ENCODE results near the gene SYT1. TPM values are rescaled to one million over a fixed set of nuclear protein-coding genes. Genes with fewer than 3 reads are reported as not detected.

SYT1 gene
- total and polyA plus RNA-seq, 2 of the 8 experiments (the other 6 are each of a cell fraction or from before 2014, with no cell fraction given) = 11.0 to 34.6 TPM

DNA sequence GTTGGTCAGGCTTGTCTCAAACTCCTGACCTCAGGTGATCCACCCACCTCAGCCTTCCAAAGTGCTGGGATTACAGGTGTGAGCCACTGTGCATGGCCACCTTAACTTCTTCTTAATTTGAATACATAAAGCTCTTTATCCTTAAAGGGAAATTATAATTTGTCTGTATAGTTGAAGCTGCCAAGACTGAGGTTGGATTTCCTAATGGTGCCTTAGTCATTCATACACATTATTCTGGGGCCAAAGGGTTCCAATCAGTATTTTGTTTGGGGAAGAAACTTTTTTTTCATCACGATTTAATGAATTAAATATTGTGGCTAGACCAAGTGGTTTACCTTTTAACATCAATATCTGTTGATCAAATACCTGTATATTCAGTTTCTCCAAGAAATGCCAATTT, 135.9 kb downstream of the SYT1 start:
- TF ChIP-seq CBX8 (IDR thresholded peaks at IDR 0.05; ENCODE audit: borderline replicate concordance, low read depth, low read length) (no peak), CBX5 (IDR thresholded peaks at IDR 0.05; ENCODE audit: low read depth, low read length) (no peak), POLR2A (IDR thresholded peaks at IDR 0.05; ENCODE audit: control extremely low read depth in 1 of 2, low read depth in 2 of 2, low read length in 2 of 2) (no peak), RNF2 (IDR thresholded peaks at IDR 0.05; ENCODE audit: borderline replicate concordance, low read depth, low read length, missing control alignments, poor library complexity, severe bottlenecking) (no peak)
- TF ChIP-seq, protein P1, sequence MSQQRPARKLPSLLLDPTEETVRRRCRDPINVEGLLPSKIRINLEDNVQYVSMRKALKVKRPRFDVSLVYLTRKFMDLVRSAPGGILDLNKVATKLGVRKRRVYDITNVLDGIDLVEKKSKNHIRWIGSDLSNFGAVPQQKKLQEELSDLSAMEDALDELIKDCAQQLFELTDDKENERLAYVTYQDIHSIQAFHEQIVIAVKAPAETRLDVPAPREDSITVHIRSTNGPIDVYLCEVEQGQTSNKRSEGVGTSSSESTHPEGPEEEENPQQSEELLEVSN (IDR thresholded peaks at IDR 0.05) = no peak
- TF ChIP-seq, protein P2, sequence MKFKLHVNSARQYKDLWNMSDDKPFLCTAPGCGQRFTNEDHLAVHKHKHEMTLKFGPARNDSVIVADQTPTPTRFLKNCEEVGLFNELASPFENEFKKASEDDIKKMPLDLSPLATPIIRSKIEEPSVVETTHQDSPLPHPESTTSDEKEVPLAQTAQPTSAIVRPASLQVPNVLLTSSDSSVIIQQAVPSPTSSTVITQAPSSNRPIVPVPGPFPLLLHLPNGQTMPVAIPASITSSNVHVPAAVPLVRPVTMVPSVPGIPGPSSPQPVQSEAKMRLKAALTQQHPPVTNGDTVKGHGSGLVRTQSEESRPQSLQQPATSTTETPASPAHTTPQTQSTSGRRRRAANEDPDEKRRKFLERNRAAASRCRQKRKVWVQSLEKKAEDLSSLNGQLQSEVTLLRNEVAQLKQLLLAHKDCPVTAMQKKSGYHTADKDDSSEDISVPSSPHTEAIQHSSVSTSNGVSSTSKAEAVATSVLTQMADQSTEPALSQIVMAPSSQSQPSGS (IDR thresholded peaks at IDR 0.05; ENCODE audit: low read length) = no peak
- TF ChIP-seq, protein P3, sequence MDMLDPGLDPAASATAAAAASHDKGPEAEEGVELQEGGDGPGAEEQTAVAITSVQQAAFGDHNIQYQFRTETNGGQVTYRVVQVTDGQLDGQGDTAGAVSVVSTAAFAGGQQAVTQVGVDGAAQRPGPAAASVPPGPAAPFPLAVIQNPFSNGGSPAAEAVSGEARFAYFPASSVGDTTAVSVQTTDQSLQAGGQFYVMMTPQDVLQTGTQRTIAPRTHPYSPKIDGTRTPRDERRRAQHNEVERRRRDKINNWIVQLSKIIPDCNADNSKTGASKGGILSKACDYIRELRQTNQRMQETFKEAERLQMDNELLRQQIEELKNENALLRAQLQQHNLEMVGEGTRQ (IDR thresholded peaks at IDR 0.05; ENCODE audit: low read length) = no peak
- H4K8ac ChIP-seq (ENCODE audit: extremely low read depth, insufficient read depth, low read length) = no peak overlapping the region
- no peak overlapping the region for H3K4me3 ChIP-seq (ENCODE audit: extremely low read depth in 1 of 4, insufficient read depth in 2 of 4, low read depth in 3 of 4, low read length in 4 of 4)
- no peak for DNase-seq (ENCODE audit: low read depth in 1 of 2, low spot score in 2 of 2)
- H2BK5ac ChIP-seq (ENCODE audit: low read depth, low read length) = no peak overlapping the region
- H3K4me2 ChIP-seq (ENCODE audit: insufficient read depth in 1 of 2, low read depth in 2 of 2, low read length in 2 of 2) = no peak overlapping the region
- no peak overlapping the region for H4K91ac ChIP-seq (replicated peaks; ENCODE audit: insufficient read length, low read length)
- H4K5ac ChIP-seq (ENCODE audit: insufficient read length, low read depth, low read length) = no peak overlapping the region
- no peak overlapping the region for H3K9ac ChIP-seq (replicated peaks in 1 of 4; ENCODE audit: extremely low read depth in 1 of 4, low read depth in 3 of 4, low read length in 3 of 4)
- H3K56ac ChIP-seq (replicated peaks; ENCODE audit: insufficient read length, low read depth, low read length) = no peak overlapping the region
- H3K36me3 ChIP-seq (ENCODE audit: control insufficient read depth in 2 of 4, insufficient read depth in 4 of 4, low read length in 3 of 4) = peaks cover 0 to 2% (median 0%) of the 10 kb centered on the region in 4 experiments; a peak in 2 of 8 replicates
- 83% methylated on average over 1 of the region's 1 CpG; no CpG with 5 or more reads in 1 of the 2 experiments for WGBS, 2 experiments (ENCODE audit: extremely low coverage in 1 of 2, insufficient coverage in 1 of 2, insufficient read length in 1 of 2, insufficient replicate concordance in 2 of 2, low coverage in 1 of 2, low lambda C conversion rate in 2 of 2, missing lambda C conversion rate in 1 of 2)
- no peak overlapping the region for H3K4ac ChIP-seq (replicated peaks; ENCODE audit: insufficient read length, low read depth, low read length)
- no peak overlapping the region for H2BK20ac ChIP-seq (ENCODE audit: low read length)
- FAIRE-seq = no peak
- no peaks in the 10 kb centered on the region for H3K27me3 ChIP-seq (replicated peaks in 1 of 4; ENCODE audit: control insufficient read depth in 3 of 4, extremely low read depth in 1 of 4, insufficient read depth in 3 of 4, low read length in 3 of 4)
- ChIA-PET POLR2A (ENCODE audit: partially characterized antibody) (no interaction called here), CTCF (ENCODE audit: partially characterized antibody) (no interaction called here)
- H3K79me2 ChIP-seq (ENCODE audit: control insufficient read depth in 1 of 2, insufficient read depth in 2 of 2, low read length in 2 of 2) = no peaks in the 10 kb centered on the region
- H3K18ac ChIP-seq (ENCODE audit: extremely low read depth, low read length) = no peak overlapping the region
- H2AK5ac ChIP-seq (ENCODE audit: low read depth, low read length) = no peak overlapping the region
- H3K14ac ChIP-seq (ENCODE audit: insufficient read length) = no peak overlapping the region
- no peaks in the 10 kb centered on the region for H4K20me1 ChIP-seq (replicated peaks in 1 of 2; ENCODE audit: control insufficient read depth in 1 of 2, insufficient read depth in 2 of 2, low read length in 2 of 2)
- H3K79me1 ChIP-seq (ENCODE audit: low read depth, low read length) = no peaks in the 10 kb centered on the region
- H3K4me1 ChIP-seq (replicated peaks in 1 of 4; ENCODE audit: control insufficient read depth in 3 of 4, insufficient read depth in 4 of 4, low read length in 3 of 4) = peaks cover 0 to 8% (median 1%) of the 10 kb centered on the region in 4 experiments; a peak in 2 of 7 replicates
- no peaks in the 10 kb centered on the region for H3K9me3 ChIP-seq (ENCODE audit: insufficient read depth in 2 of 2, low read depth in 1 of 2, low read length in 1 of 2)
- H3K23ac ChIP-seq (ENCODE audit: insufficient read length) = no peak overlapping the region
- no peak overlapping the region for H2BK12ac ChIP-seq (ENCODE audit: low read depth, low read length)
- H2BK15ac ChIP-seq (ENCODE audit: low read length) = no peak overlapping the region
- H2AFZ ChIP-seq (ENCODE audit: low read length) = no peak overlapping the region
- no peak overlapping the region for H2BK120ac ChIP-seq (replicated peaks; ENCODE audit: low read depth, low read length)
- H3K27ac ChIP-seq (ENCODE audit: low read depth, low read length) = no peak overlapping the region
- no peaks in the 10 kb centered on the region; the same call in 1 of the 2 replicates for H3K23me2 ChIP-seq (ENCODE audit: low read depth, low read length)

Measured in H1 (cell line).